Coronary artery (tissue), 2 donors: ENCODE data around the gene OR52I1.

Experiments used
- DNase-seq: peaks from one replicate; pipeline ENCODE4 v3.0.0-alpha.2; 2017; ENCODE audit warnings: low spot score
- H3K27ac ChIP-seq, 2 donors: fragments of 200-600 bp; sonication (generic); one replicate each; pipeline ENCODE4 v1.5.1; 2016 to 2019
- H3K4me3 ChIP-seq: fragments of 200-600 bp; sonication (generic); 2 replicates; pipeline ENCODE4 v1.5.1; 2016; ENCODE audit warnings: mild to moderate bottlenecking, moderate library complexity
- CTCF ChIP-seq: fragments of 200-600 bp; sonication (generic); IDR thresholded peaks from one replicate; pipeline ENCODE4 v1.5.1; 2019; ENCODE audit warnings: antibody characterized with exemption

OR52I1 gene

GRCh38 chr11:4636962-4637661 lies 43.3 kb downstream of the OR52I1 start, which contains the start of gene OR51D1:
TSS of gene OR51D1 (plus strand) at chr11:4637477. CDS start at chr11:4639791, 2,314 bp downstream.
- peak; percentile 82 for DNase-seq
- Histone ChIP-seq H3K27ac (no peak within 1 kb of the TSS), H3K4me3 (peak within 1 kb of the TSS; percentile 64)
- peak; percentile 90 for TF ChIP-seq CTCF

GRCh38 chr11:4637662-4638047 lies 43.8 kb downstream of the OR52I1 start:
- Histone ChIP-seq H3K27ac (no peak overlapping the region), H3K4me3 (no peak overlapping the region)
- TF ChIP-seq CTCF = no peak
- DNase-seq = no peak

- TF ChIP-seq CTCF = no peak
- Histone ChIP-seq H3K4me3 (no peak overlapping the region), H3K27ac (no peak overlapping the region)
- DNase-seq = no peak
Measured at GRCh38 chr11:4639931-4640330, 46.1 kb downstream of the OR52I1 start.

GRCh38 chr11:4641501-4641900 lies 47.7 kb downstream of the OR52I1 start:
- no peak for TF ChIP-seq CTCF
- no peak overlapping the region for H3K27ac ChIP-seq
- no peak for DNase-seq
- no peak overlapping the region for H3K4me3 ChIP-seq

GRCh38 chr11:4642043-4642442 lies 48.2 kb downstream of the OR52I1 start:
- DNase-seq = no peak
- Histone ChIP-seq H3K4me3 (no peak overlapping the region), H3K27ac (no peak overlapping the region)
- TF ChIP-seq CTCF = no peak

GRCh38 chr11:4643076-4643475 lies 49.2 kb downstream of the OR52I1 start:
- H3K27ac ChIP-seq = peak overlapping the region in 1 of 2 donors; percentile 3
- H3K4me3 ChIP-seq = peak overlapping the region; percentile 31
- TF ChIP-seq CTCF = no peak
- no peak for DNase-seq

- H3K27ac ChIP-seq = peak within 1 kb of the TSS in 1 of 2 donors; percentile 3
- no peak for TF ChIP-seq CTCF
- H3K4me3 ChIP-seq = peak within 1 kb of the TSS; percentile 31
- DNase-seq = no peak
Measured at GRCh38 chr11:4643682-4644081, 49.8 kb downstream of the OR52I1 start, which contains the start of gene OR51E1. TSS of gene OR51E1 (plus strand) at chr11:4643982. CDS start at chr11:4652527, 8,545 bp downstream.
